HG03095 (cell line): ENCODE results near the gene STXBP6.

Experiments
- ATAC-seq: cut with Tn5 transposase; IDR thresholded peaks from one replicate; pipeline ENCODE4 v1.9.1; 2021; ENCODE audit warnings: moderate library complexity; ENCODE audit not compliant: unreplicated experiment

The STXBP6 gene

DNA sequence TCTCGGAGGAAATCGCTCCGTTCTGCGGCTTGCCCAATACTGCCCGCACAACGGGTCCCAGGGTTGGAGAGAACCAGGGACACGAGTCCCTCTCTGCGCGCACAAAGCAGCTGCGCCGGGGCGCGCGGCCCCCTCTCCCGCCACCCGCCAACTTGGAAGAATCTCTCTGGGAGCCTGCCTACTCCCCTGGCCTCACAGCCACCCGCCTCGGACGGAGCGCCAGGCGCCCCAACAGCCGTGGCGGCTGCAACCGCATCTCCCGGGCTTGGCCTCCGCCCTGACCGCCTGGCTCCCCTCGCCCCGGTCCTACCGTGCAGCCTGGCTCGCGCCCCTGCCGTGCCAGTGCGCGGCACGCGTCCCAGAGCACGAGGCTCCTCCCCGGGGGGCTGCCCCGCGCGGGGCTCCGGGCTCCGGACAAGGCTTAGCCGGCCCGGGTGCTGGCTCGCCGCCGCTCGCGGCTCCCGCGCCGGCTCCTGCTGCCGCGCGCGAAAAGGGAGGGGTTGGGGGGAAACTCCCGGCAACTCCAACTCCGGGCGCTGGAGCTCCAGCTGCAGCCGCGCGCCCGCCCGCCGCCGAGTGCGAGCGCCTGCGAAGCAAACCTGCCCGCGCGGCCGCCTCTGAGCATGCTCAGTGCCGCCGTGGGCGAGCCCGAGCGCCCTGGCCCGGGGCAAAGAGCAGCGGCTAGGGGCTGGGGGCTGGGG lies at the start of gene STXBP6:
TSS of gene STXBP6 (minus strand) at position 580 of the 701 bp plus-strand sequence. CDS start 75,329 bp downstream, outside the sequence.
- ATAC-seq, result no peak

DNA sequence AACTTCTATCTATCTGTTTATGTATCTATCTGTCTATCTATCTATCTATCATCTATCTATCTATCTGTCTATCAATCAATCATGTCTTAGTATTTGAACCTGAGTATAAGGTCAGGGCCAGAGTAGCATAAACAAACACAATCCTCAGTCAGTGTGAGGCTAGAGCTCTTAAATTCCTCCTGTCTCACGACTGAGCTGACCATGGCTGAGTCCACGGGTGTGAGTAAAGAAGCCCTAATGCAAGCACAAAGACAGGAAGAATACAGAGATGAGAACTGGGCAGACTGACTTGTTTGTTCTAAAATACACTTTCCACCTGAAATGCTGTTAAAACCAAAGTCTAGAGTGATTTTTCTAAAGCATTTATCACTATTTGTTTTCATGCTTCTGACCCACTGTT lies 47.2 kb upstream of the STXBP6 start:
- ATAC-seq, result no peak

DNA sequence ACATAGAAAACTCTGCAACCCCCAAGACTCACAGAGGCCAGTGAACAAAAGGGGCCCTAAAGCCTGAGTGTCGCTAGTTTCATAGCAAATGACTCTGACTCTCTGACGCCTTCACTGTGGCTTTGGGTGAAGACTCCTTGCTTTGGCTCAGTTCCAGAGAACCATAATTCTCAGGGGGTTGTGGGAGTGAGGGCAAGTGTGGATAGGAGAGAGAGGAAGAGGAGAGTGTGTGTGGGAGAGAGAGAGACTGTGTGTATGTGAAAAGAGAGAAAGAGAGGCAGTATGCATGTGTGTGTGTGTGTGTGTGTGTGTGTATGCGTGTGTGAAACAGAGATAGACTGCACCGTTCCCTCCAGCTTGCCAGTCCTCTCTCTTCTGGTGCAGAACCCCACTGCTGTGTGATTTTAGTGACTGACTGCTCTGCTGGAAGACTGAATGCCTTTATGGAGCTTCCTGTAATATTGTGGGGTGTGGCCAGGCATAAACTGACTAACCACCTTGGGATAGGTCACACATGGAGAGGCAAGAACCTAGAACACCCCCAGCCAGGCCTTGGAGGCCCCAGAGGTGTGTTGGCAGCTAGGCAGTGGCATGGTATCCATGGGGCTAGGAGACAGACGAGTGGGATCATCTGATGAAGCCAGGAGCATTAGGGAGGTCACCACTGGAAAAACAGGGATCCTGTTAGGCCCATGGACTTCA lies 45.9 kb upstream of the STXBP6 start:
- ATAC-seq, result no peak

DNA sequence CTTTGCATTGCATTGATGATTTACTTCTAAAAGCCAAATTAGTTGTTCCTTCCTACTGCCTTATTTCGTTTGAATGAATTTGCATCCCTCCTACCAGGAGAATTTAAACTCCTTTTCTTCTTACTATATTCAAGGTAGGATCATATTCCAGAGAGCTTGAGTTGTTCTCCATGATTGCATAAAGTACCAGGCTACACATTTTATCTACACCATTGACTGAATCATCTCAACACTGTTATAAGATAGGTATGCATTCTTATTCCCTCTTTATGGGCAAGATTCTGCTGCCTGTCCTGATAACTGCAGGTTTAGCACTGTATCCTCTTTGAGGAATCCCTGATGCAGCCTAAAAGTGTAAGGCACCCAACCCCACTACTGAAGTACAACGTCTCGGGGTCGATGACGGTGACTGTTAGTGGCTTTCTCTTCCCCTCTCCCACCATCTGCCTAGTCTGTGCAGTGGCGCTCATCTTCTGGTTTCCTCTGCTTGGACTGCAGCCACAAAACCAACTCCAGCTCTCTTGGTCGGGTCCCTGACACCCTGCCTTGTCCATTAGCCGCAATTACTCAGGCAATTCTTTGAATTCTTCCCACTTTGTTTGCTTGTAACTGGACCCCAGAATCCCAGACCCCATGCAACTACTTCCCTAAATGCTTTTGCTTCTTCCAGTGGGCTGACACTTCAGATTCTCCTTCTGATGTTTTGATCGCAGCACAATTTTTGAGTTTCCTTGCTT lies 44.4 kb upstream of the STXBP6 start:
- ATAC-seq, result no peak

DNA sequence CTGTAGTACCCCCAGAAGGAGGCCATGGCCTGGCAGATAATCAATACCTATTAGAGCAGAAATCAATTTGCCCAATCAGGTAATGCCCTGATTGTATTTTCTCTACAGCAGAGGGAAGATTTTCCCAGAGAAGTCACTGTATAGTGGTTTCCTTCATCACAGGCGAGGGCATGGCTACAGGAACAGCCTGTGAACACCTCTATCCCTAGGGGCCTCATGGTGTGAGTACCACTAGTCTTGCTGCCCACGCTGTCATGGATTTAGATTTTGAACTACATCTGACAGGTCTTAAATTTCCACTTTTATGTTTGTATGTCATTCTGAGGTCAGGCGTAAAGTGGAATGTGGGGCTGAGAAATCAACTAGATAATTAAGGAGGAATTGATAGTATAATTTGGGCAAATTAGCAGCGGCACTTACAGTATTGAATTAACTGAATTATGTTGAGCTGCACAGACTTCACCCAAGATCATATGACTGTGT lies 42.4 kb upstream of the STXBP6 start:
- no peak for ATAC-seq

DNA sequence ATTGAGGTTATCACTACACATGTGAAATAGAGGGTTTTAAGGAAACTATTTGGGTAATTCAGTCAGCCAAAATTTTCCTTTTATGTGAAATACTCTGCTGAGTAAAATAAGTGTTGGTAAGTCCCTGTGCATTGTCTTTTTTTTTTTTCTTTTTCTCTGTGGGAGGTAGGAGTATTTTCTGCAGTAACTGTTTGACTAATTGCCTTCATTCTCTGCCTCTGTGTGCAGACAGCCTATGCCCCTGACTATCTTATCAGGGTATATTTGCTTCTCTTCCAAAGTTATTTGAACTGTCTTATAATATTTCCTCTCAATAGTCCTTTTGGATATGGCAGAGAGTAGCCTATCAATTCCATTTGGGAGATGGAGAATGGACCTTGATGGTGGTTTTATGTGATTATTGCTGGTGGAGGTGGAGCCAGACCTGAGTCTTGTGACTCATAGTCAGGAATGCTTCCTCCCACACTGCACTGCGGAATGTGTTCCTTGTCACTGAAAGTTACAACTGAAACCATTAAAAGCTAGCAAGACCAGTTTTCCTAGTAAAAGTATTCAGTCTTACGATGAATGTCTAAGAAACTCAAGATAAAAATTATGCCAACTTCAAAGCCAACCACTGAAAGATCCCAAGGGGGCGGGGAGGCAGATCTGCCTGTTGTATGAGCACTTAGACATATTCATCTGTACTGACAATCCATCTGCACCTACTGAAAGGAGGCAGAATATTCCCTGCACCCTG lies 40.9 kb upstream of the STXBP6 start:
- no peak for ATAC-seq

DNA sequence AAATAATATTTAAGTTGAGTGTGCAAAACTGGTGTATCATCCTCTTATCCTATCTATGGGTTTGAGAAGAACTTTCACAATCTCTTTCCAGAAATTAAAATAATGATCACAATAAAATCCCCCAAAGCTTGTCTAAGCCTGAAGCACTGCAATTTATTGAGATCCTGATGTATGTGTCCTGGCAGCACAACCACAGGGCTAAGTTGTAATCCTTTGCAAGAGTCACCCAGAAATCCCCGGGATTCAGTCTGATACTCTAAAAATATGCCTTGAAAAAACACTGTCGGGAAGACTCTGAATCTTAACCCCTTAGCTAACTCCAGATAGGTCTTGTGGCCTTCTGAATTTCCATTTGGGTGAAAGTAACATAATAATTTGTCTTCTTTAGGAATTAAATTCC lies 40.3 kb upstream of the STXBP6 start:
- no peak for ATAC-seq

DNA sequence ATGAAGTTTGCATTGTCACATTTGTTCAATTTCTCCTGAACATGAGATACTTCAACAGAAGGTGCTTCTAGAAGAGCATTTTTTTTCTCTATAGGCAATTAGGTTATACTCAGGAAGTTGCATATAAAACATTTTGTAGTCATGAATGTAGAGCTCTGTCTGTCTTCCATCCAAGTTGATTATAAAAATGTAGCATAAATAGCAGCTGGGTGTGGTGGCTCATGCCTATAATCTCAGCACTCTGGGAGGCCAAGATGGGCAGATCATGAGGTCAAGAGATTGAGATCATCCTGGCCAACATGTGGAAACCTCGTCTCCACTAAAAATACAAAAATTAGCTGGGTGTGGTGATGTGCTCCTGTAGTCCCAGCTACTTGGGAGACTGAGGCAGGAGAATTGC lies 39.5 kb upstream of the STXBP6 start:
- ATAC-seq, result no peak

DNA sequence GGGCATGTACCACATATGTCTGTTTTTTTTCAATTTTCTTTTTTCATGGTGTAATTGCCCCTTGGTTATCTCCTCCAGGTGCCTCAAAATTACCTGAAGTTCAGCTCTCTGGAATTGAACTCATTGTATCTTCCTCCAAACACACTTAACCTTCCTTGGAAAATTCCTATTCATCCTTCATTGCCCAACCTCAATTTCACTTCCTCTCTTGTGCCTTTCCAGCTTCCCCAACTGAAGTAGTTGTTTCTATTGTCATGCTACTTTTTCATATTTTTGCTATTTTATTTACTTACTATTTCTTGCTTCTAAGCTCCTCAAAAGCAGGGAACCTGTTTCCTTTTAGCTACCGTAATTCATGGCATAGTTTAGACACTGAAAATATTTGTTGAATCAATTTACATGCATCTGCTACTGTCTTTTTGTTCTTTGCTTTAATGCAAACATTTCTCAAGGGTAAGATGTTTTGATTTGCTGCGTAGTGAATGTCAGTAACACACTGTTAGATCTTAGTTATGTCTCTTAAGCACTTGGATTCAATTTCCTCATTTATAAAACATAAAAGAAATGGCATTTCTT lies 37.0 kb upstream of the STXBP6 start:
- no peak for ATAC-seq

DNA sequence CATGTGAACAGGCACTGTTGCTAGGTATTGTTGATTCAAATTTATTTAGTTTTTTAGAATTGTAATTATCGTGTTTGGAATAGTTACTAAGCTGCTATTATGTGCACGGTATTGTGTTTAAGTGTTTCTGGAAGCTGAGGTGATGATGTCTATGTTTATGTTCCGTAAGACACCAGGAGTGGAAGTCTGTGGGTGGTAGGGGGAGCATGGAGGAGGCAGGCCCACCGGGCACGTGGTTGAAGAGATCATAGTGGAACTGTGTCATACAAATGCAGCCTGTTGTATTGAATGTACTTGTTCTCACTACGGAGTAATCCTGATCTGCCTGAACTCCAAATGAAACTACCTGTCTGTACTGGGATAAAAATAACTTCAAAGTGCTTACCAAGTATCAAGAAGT lies 36.1 kb upstream of the STXBP6 start:
- ATAC-seq, result no peak

DNA sequence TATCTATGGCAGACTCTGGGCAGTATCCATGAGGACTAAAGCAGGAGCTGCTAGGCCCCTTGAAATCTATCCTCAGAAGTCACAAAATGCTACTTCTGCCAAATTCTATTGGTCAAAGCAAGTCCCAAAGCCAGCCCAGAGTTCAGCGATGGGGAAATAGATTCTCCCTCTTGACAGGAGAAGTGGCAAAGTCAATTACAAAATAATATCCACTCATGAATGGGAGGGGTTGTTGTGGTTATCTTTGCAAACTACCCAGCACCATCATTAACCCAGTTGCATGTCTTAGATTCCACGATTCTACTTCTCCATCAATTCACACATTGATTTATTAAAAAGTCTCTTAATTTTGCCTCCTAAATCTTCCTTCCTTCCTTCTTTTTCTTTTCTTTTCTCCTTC lies 30.7 kb upstream of the STXBP6 start:
- ATAC-seq, result no peak

DNA sequence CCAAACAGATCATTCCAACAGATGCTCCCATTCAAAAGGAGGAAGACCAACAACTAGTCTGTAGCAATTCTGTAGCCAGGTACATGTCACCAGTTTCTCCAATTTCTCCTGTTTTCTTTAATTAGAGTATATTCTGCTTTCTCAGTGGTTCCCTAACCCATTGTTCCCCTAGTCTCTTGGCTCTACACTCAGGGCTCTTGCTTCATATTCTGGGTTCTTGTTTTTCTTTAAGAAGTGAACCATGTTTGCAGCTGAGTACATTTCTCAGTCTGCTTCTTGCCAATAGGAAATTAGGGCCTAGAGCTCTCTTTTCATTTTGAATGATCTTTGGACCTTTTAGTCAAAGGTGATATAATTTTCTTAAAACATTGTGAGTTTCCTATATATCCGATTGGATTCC lies 29.4 kb upstream of the STXBP6 start:
- ATAC-seq, result no peak

DNA sequence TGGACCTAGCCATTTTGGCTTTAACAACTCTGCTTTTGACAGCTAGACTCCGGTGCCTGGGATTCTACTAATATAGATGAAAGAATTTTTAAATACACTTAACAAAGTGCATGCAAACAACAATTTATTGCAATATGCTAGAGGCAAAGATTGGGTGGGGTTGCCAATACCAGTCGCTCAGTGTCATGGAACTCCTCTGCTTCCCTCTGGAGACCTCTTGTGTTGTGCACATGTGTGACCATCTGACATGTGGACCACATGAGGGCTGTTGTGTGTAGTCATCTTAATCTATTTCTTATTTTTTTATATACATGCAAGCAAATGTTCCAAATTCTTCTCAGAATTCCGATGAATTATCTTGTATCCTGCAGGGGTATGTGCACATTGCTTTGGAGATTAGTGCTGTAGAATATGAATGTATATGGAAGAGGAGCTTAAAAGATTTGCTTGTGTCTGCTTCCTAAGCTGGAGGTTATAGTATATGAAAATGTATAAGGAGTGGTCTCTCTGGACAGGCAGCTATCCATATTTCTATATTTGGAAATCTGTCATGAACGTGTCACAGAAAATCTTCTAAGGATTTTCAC lies 24.2 kb upstream of the STXBP6 start:
- ATAC-seq, result no peak

DNA sequence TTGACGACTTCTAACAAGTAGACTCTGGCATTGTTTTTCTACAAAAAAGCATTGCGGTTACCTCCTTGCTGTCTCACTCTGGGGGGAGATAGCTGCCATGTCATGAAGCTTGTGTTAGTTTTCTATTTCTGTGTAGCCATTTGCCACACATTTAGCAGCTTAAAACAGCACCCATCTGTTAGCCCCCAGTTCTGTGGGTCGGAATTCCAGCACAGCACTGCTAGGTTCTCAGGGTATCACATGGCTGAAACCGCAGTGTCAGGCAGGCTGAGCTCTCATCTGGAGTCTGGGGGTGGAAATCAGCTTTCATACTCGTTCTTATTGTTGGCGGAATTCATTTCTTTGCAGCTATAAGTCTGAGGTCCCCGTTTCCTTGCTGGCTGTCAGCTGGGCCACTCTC lies 19.9 kb upstream of the STXBP6 start:
- no peak for ATAC-seq

DNA sequence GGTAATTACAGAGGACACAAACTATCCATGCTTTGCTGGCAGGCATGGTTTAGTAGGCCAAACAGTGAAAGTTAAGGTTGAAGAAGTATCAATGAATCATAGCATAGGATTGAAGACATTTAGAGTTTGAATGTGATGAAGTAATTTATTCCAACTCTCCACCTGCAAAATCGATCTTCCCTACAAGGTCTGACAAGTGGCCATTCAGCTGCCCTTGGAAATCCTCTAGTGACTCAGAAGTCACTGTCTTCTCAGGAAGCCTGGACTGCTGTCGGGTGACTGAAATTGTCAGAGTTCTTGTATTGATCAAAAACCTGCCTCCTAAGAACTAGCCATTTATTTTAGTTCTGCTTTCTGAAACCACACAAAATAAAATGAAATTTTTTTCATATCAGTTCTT lies 17.7 kb upstream of the STXBP6 start:
- ATAC-seq, result no peak

DNA sequence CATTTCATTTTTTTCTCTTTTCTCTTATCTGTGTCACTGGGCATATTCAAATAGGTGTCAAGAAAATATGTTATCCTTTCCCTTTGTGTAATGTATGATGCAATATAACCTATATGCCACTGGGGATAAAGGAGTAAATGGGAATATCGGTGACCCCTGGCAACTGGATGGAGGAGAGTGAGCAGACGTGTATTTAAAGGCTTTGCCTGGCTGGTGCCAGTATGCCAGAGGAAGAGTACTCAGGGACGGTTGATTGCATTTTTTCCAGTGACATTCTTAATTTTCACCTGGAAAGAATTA lies 12.0 kb upstream of the STXBP6 start:
- no peak for ATAC-seq

DNA sequence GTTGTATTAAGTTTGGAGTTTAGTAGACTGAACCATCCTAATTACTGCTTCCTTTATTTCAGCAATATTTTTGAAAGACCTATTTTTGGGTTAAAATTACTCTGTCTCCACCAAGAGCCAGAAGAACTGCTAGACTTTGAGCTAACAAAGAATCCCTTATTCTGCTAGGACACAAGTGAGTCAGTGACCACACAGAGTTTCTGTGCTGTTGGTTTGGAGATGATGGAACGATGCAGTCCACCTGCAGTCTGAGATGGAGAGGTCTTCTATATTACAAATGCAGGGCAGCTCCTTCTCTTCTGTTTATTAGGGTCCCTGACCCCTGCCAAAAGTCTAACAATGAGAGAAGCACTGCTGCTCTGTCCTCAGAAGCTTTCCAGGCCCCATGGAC lies 6.7 kb upstream of the STXBP6 start:
- ATAC-seq, result no peak

DNA sequence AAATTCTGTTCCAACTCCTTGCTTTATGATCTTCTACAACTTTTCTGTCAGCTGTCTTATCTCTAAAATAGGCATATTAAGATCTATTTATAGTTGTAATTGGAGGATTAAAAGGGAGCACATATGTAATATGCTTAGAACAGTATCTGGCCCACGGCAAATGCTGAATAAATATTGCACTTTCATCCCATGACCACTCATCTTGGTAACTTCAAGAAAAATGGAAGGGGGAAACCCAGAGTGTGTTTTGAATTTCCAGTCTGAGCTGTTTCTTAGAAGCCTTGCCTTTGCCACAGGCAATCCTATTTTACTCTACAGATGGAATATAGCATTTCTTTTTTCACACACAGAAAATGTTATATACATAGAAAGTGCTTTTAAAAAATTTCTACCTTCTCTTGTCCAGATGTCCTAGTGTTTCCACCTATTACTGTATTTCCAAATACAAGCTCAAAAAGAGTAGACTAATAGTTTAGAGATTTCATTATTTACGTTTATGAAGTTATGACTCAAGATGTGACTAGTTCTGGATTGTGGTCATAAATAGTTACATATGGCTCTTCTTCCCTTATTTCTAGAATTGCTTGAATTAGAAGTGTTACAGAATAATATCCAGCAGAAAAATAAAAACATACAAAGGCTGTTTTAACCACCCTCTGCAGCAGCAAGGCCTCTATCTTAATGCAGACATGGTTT lies 6.2 kb upstream of the STXBP6 start:
- ATAC-seq, result no peak

DNA sequence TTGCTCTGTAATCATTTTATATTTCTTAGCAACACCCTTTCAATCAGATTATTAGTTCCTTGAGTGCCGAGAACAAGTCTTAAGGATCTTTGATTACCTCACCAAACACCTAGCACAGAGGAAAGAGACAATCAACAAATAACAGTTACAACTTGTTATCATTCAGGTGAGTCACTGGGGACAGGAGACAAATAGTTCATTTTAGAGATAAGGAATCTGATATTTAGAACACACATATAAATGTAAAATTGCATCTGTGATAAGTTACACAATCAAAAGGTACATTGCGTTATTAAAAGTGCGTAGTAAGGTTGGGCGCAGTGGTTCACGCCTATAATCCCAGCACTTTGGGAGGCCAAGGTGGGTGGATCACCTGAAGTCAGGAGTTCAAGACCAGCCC lies 5.1 kb upstream of the STXBP6 start:
- no peak for ATAC-seq

DNA sequence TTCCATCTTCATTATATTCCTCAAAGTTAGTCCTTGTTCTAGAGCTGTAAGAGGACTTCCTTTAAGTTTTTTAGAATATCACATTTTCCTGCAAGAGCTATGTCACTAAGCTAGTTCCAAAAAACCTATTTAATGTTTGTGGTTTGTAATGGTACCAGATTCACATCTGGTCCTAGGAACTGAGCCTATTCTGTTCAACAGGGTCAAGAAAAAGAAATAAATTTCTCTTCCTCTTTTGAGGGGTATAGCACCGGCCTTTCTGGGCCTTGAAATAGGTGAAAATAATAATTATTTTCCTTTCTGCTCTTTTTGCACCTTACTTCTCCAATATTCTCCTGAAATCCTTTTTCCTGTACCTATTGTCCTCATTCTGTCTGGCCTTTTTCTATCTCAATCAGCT lies 3.6 kb upstream of the STXBP6 start:
- no peak for ATAC-seq
